HG03280 (cell line): Measurements from ENCODE around the gene ABCD3.
"Not testable (repeated sequence)": the region's sequence is repeated elsewhere in the genome, so short reads cannot be mapped to it uniquely, and the experiment has no call there.

Experiments
- ATAC-seq: cut with Tn5 transposase; IDR thresholded peaks from one replicate; pipeline ENCODE4 v1.9.1; 2021; ENCODE audit warnings: mild to moderate bottlenecking, moderate library complexity; ENCODE audit not compliant: unreplicated experiment

The ABCD3 gene

GRCh38 chr1:94417978-94418663, at the start of gene ABCD3:
ABCD3 (plus strand) TSS chr1:94418389; CDS start chr1:94418479, 90 bp downstream.
- peak; percentile 97 for ATAC-seq

DNA sequence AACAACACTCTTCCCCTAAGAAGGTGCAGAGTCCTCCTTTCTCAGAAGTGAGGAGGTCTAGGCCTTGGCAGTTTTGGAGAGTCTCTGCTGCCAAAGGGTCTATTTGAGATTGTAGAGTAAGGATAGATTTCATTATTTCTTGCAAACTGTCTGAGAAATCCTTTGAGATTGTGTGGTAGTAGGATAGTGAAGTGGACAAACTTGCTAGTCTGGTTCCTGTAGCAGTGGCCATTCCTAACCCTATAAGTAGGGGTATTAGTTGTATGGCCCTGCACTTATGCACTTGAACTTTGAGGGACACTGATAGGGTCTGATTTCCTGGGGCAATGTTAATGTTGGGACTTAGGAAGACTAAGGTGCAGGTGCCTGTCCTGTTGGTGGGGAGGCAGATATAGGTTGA, 45.4 kb upstream of the ABCD3 start:
- ATAC-seq: not testable (repeated sequence)

DNA sequence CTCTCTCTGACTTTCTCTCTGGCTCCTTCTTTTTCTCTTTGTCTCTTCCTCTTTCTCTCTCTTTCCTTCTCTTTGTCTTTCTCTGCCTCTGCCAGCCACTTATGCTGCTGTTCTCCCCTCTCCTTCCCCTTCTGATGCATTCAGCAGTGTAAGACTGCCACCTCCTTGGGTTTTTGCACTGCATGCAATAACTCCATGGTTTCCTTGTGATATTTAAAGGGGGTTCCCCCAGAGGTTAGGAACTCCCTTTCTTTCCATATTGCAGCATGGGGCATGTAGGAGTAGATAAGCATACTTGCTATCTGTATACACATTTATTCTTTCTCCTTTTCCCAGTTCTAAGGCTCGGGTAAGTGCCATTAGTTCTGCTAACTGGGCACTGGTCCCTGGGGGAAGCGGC, 44.9 kb upstream of the ABCD3 start:
- ATAC-seq: not testable (repeated sequence)

- ATAC-seq: not testable (repeated sequence)
These were observed 42.5 kb upstream of the ABCD3 start for GRCh38 chr1:94375666-94376065.

DNA sequence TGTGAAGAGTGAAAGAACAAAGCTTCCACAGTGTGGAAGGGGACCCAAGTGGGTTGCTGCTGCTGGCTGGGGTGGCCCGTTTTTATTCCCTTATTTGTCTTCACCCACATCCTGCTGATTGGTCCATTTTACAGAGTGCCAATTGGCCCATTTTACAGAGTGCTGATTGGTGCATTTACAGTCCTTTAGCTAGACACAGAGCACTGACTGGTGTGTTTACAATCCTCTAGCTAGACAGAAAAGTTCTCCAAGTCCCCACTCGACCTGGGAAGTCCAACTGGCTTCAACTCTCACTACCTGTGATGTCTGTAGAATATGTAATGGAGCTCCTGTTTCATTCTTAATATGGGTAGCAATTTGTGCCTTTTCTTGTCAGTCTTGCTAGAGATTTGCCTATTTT, 39.7 kb upstream of the ABCD3 start:
- not testable (repeated sequence) for ATAC-seq

GRCh38 chr1:94379615-94380014, 38.6 kb upstream of the ABCD3 start:
- no peak for ATAC-seq

DNA sequence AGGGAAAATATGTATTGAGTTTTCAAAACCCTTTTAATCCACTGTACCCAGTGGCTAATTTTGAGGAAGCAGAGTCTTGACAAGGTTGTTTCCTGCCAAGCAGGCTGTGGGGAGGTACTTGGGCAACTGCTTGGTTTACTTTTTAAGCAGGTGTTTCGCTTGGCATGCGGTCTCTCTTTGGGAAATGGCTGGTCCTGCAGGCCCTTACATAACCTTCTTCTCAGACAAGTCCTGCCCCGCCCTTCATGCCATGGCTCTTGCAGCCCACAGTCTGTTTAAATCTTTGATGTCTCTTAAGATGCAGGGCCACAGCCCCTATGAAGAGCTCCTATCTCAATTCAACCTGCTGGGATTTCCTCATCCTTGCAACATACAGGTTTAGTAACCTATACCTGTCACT, 36.0 kb upstream of the ABCD3 start:
- ATAC-seq: no peak

- peak; percentile 64 for ATAC-seq
These were observed 34.2 kb upstream of the ABCD3 start for GRCh38 chr1:94383966-94384408.

GRCh38 chr1:94384485-94385265, 33.5 kb upstream of the ABCD3 start:
- ATAC-seq: peak; percentile 39

- no peak for ATAC-seq
These were observed 32.8 kb upstream of the ABCD3 start for GRCh38 chr1:94385308-94385929.

- ATAC-seq: no peak
These were observed 28.9 kb upstream of the ABCD3 start for GRCh38 chr1:94389298-94389697.

DNA sequence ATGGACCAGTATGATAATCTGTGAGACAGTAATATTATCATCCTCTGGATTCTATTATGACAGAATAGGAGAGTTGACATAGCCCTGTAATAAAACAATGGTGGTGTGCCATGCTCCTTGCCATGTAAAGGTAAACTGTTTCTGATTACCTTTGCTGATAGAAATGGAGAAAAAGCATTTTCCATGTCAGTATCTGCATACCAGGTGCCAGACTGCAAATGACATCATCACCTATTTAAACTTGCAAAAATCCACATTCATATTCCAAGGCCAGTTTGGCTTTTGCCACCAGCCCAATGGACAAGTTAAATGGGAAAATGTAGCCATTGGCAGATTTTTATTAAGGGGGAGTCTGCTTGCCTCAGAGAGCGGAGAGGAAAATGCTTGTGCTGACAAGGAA, 23.9 kb upstream of the ABCD3 start:
- ATAC-seq: no peak

- ATAC-seq: no peak
These were observed 23.0 kb upstream of the ABCD3 start for GRCh38 chr1:94395231-94395630.

GRCh38 chr1:94395748-94396309, 22.4 kb upstream of the ABCD3 start:
- no peak for ATAC-seq

- no peak for ATAC-seq
These were observed 21.7 kb upstream of the ABCD3 start for GRCh38 chr1:94396356-94397010.

GRCh38 chr1:94398356-94398755, 19.8 kb upstream of the ABCD3 start:
- ATAC-seq: no peak

DNA sequence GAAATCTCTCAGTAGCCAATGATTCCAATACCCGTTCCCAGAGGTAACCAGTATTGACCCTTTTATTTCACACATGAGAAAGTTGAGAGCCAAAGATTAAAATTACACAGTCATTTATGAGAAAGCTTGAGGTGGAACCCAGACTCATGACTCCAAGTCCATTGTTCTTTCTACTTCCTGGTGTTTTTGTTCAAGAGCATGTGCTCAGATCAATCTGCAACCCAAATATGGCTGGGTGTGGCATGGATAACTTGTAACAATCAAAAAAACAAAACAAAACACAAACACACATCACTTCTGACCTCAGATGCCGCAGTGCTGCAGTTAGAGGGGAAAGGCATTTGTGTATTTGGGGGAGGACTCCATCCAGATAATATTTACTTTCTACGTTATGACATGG, 18.7 kb upstream of the ABCD3 start:
- no peak for ATAC-seq

GRCh38 chr1:94401206-94401605, 17.0 kb upstream of the ABCD3 start:
- no peak for ATAC-seq

DNA sequence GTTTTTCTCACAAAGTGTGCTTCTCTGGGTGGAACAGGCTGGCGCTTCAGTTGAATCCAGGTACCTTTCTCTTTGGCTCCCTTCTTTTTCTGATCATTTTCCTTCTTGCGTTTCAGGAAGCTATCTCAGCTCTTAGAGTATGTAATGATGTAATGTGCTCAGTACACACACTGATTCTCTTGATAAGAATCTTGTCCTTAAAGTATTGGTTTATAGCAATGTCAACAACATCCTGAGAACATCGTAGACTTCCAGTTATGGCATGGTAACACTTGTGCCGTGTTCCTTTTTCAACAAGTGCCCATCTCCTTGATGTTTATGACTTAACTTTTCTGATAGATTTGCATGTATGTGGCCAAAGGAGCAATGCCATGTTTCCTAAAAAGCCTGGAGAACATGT, 11.7 kb upstream of the ABCD3 start:
- no peak for ATAC-seq

DNA sequence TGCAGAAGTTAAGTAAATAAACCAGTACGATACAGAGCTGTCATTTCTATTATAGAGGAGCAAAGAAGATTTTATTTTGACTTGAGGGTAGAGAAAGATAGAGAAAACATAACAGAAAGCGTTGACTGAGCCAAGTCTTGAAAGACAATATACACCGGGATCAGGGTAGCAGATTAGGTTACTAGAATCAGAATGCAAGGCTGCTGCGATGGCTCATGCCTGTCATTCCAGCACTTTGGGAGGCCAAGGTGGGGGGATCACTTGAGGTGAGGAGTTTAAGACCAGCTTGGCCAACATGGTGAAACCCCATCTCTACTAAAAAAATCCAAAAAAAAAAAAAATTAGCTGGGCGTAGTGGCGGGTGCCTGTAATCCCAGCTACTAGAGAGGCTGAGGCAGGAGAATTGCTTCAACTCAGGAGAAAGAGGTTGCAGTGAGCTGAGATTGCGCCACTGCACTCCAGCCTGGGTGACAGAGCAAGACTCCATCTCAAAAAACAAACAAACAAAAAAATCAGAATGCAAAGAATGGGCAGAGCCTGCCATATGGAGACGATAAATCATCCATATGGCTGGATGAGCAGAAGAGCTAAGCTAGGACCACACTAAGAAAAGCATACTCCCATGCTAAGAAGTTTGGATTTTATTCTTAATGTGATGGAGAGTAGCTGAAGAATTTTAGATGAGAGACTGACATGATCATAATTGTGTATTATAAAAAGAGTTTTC, 9.9 kb upstream of the ABCD3 start:
- no peak for ATAC-seq
